ENCODE results near the gene SOHLH1.

The SOHLH1 gene

GRCh38 chr9:135726138-135726853 lies 27.0 kb upstream of the SOHLH1 start:
- Histone ChIP-seq H3K9ac (ENCODE audit: low read length) (no peak overlapping the region), H3K27me3 (ENCODE audit: control insufficient read depth, insufficient read depth, low read length) (no peaks in the 10 kb centered on the region)

GRCh38 chr9:135724186-135724787 lies 25.0 kb upstream of the SOHLH1 start:
- H3K4me1 ChIP-seq (ENCODE audit: control insufficient read depth, insufficient read depth, low read length): no peaks in the 10 kb centered on the region
- no peak overlapping the region for H3K4me3 ChIP-seq (ENCODE audit: low read length)
- H3K9ac ChIP-seq (ENCODE audit: low read length): no peak overlapping the region
- H3K9me3 ChIP-seq (ENCODE audit: control insufficient read depth, low read length): no peaks in the 10 kb centered on the region
- H3K27me3 ChIP-seq (ENCODE audit: control insufficient read depth, insufficient read depth, low read length): no peaks in the 10 kb centered on the region
- no peaks in the 10 kb centered on the region for H3K36me3 ChIP-seq (ENCODE audit: control insufficient read depth, insufficient read depth, low read length)

More at GRCh38 chr9:135726138-135726853, 27.0 kb upstream of the SOHLH1 start:
- Histone ChIP-seq H3K4me3 (ENCODE audit: low read length) (no peak overlapping the region), H3K36me3 (ENCODE audit: control insufficient read depth, insufficient read depth, low read length) (no peaks in the 10 kb centered on the region), H3K4me1 (ENCODE audit: control insufficient read depth, insufficient read depth, low read length) (no peaks in the 10 kb centered on the region), H3K9me3 (ENCODE audit: control insufficient read depth, low read length) (no peaks in the 10 kb centered on the region)

GRCh38 chr9:135722365-135722764 lies 23.1 kb upstream of the SOHLH1 start:
- H3K4me1 ChIP-seq (ENCODE audit: control insufficient read depth, insufficient read depth, low read length): no peaks in the 10 kb centered on the region
- H3K36me3 ChIP-seq (ENCODE audit: control insufficient read depth, insufficient read depth, low read length): no peaks in the 10 kb centered on the region
- H3K9ac ChIP-seq (ENCODE audit: low read length): no peak overlapping the region
- peaks cover 4% of the 10 kb centered on the region for H3K27me3 ChIP-seq (ENCODE audit: control insufficient read depth, insufficient read depth, low read length)
- no peaks in the 10 kb centered on the region for H3K9me3 ChIP-seq (ENCODE audit: control insufficient read depth, low read length)
- H3K4me3 ChIP-seq (ENCODE audit: low read length): no peak overlapping the region

- no peaks in the 10 kb centered on the region for H3K36me3 ChIP-seq (ENCODE audit: control insufficient read depth, insufficient read depth, low read length)
- H3K4me1 ChIP-seq (ENCODE audit: control insufficient read depth, insufficient read depth, low read length): no peaks in the 10 kb centered on the region
- H3K9me3 ChIP-seq (ENCODE audit: control insufficient read depth, low read length): no peaks in the 10 kb centered on the region
- H3K27me3 ChIP-seq (ENCODE audit: control insufficient read depth, insufficient read depth, low read length): peaks cover 31% of the 10 kb centered on the region
- H3K4me3 ChIP-seq (ENCODE audit: low read length): no peak overlapping the region
- H3K9ac ChIP-seq (ENCODE audit: low read length): no peak overlapping the region
Observed at GRCh38 chr9:135719472-135719871, 20.2 kb upstream of the SOHLH1 start.

- no peak overlapping the region for H3K4me3 ChIP-seq (ENCODE audit: low read length)
- H3K36me3 ChIP-seq (ENCODE audit: control insufficient read depth, insufficient read depth, low read length): no peaks in the 10 kb centered on the region
- H3K9me3 ChIP-seq (ENCODE audit: control insufficient read depth, low read length): no peaks in the 10 kb centered on the region
- H3K27me3 ChIP-seq (ENCODE audit: control insufficient read depth, insufficient read depth, low read length): peaks cover 36% of the 10 kb centered on the region
- no peak overlapping the region for H3K9ac ChIP-seq (ENCODE audit: low read length)
- H3K4me1 ChIP-seq (ENCODE audit: control insufficient read depth, insufficient read depth, low read length): no peaks in the 10 kb centered on the region
Observed at GRCh38 chr9:135718616-135719015, 19.3 kb upstream of the SOHLH1 start.

GRCh38 chr9:135717410-135717809 lies 18.1 kb upstream of the SOHLH1 start:
- H3K4me3 ChIP-seq (ENCODE audit: low read length): no peak overlapping the region
- no peaks in the 10 kb centered on the region for H3K4me1 ChIP-seq (ENCODE audit: control insufficient read depth, insufficient read depth, low read length)
- no peak overlapping the region for H3K9ac ChIP-seq (ENCODE audit: low read length)
- no peaks in the 10 kb centered on the region for H3K9me3 ChIP-seq (ENCODE audit: control insufficient read depth, low read length)
- no peaks in the 10 kb centered on the region for H3K36me3 ChIP-seq (ENCODE audit: control insufficient read depth, insufficient read depth, low read length)
- H3K27me3 ChIP-seq (ENCODE audit: control insufficient read depth, insufficient read depth, low read length): peaks cover 45% of the 10 kb centered on the region

- Histone ChIP-seq H3K36me3 (ENCODE audit: control insufficient read depth, insufficient read depth, low read length) (no peaks in the 10 kb centered on the region), H3K4me3 (ENCODE audit: low read length) (no peak overlapping the region), H3K27me3 (ENCODE audit: control insufficient read depth, insufficient read depth, low read length) (peaks cover 45% of the 10 kb centered on the region), H3K9me3 (ENCODE audit: control insufficient read depth, low read length) (no peaks in the 10 kb centered on the region), H3K4me1 (ENCODE audit: control insufficient read depth, insufficient read depth, low read length) (no peaks in the 10 kb centered on the region), H3K9ac (ENCODE audit: low read length) (no peak overlapping the region)
Observed at GRCh38 chr9:135716045-135716444, 16.8 kb upstream of the SOHLH1 start.

DNA sequence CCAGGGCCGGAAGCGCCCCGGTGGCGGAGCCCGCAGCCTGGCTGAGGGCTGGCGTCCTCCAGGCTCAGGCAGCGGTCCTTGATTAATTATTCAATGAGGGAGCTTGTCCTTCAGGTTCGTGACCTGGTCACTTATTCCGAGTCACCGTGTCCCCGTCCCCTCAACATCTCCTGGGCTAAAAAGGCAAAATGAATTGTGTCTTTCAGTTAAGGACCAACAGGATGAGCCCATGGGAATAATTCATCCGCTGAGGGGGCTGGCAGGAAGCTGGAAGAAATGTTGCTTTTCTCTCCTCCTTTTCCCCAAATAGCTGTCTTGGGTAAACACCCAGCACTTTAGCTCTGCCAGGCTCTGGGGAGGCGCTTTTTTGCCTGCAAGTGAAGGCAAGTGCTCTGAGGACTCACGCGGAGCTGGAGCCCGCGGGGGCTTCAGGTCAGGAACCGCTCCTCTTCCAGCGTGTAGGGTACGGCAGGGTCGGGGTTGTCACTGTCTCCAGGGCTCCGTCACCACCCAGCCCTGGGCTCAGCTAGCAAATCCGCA lies 15.8 kb upstream of the SOHLH1 start:
- Histone ChIP-seq H3K9ac (ENCODE audit: low read length) (no peak overlapping the region), H3K27me3 (ENCODE audit: control insufficient read depth, insufficient read depth, low read length) (peaks cover 45% of the 10 kb centered on the region), H3K4me1 (ENCODE audit: control insufficient read depth, insufficient read depth, low read length) (no peaks in the 10 kb centered on the region), H3K4me3 (ENCODE audit: low read length) (no peak overlapping the region), H3K36me3 (ENCODE audit: control insufficient read depth, insufficient read depth, low read length) (no peaks in the 10 kb centered on the region), H3K9me3 (ENCODE audit: control insufficient read depth, low read length) (no peaks in the 10 kb centered on the region)

DNA sequence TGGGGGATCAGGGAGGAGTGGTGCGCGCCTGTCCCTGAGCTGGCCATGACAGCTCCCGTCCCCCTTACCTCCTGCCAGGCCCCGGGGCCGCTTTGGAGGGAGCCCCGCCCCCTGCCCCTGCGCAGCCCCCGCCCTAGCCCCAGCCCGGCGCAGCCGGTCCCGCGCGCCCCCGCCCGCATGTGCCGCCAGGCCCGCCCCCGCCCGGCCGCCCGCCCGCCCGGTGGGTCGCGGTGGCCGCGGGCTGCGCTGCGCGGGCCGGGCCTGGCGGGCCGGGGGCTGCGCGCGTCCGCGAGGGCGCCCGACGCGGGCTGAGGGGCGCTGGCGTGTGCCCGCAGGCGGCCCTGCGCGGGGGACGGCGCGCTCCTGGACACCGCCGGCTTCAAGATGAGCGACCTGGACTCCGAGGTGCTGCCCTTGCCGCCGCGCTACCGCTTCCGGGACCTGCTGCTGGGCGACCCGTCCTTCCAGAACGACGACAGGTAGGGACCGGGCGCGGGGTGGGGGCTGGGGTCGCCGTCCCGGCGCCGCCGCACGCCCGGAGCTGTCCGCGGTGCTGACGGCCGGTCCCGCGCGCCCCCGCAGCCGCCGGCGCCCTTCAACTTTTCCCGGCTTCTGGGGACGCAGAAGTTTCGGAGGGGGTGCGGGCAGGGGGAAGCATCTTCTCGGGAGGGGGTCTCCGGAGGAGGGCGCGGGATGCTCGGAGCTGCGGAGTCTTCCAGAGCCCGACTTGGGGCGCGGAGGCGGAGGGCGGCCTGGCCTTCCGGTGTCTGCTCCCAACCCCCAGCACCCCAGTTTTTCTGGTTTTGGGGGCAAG lies 15.2 kb upstream of the SOHLH1 start:
- no peak overlapping the region for H3K9ac ChIP-seq (ENCODE audit: low read length)
- no peak overlapping the region for H3K4me3 ChIP-seq (ENCODE audit: low read length)
- H3K27me3 ChIP-seq (ENCODE audit: control insufficient read depth, insufficient read depth, low read length): peaks cover 45% of the 10 kb centered on the region
- no peaks in the 10 kb centered on the region for H3K9me3 ChIP-seq (ENCODE audit: control insufficient read depth, low read length)
- no peaks in the 10 kb centered on the region for H3K4me1 ChIP-seq (ENCODE audit: control insufficient read depth, insufficient read depth, low read length)
- no peaks in the 10 kb centered on the region for H3K36me3 ChIP-seq (ENCODE audit: control insufficient read depth, insufficient read depth, low read length)

DNA sequence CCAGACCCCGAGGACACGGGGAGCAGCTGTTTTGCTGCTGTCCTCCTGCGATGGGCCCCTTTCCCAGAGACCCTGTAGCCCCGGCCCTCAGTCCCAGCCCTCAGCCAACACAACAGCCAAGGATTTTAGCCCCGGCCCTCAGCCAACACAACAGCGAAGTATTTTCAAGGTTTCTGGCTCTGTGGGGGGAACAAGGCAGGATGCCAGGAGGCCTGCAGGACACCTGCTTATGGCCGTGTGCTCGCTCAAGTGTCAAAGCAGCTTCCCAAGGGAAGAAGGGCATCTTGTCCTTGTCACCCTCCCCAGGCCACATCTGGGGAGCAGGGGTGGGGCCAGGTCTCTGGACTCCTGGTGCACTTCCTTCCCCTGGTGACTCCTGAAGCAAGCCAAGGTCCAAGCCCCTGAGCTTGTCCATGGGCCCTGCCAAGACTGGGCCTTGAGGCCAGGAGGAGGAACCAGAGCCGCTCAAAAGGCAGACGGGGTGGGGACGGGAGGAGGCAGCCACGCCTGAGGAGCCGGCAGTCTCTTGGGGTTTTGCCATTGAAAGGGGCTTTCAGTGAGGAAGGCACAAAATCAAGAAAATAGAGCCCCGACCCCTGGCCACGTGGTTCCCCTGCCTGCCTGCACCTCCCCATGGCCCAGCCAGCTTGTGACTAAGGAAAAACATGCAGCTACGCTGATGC lies 13.5 kb upstream of the SOHLH1 start:
- Histone ChIP-seq H3K9ac (ENCODE audit: low read length) (no peak overlapping the region), H3K4me1 (ENCODE audit: control insufficient read depth, insufficient read depth, low read length) (no peaks in the 10 kb centered on the region), H3K4me3 (ENCODE audit: low read length) (no peak overlapping the region), H3K36me3 (ENCODE audit: control insufficient read depth, insufficient read depth, low read length) (no peaks in the 10 kb centered on the region), H3K9me3 (ENCODE audit: control insufficient read depth, low read length) (no peaks in the 10 kb centered on the region), H3K27me3 (ENCODE audit: control insufficient read depth, insufficient read depth, low read length) (peaks cover 40% of the 10 kb centered on the region)

DNA sequence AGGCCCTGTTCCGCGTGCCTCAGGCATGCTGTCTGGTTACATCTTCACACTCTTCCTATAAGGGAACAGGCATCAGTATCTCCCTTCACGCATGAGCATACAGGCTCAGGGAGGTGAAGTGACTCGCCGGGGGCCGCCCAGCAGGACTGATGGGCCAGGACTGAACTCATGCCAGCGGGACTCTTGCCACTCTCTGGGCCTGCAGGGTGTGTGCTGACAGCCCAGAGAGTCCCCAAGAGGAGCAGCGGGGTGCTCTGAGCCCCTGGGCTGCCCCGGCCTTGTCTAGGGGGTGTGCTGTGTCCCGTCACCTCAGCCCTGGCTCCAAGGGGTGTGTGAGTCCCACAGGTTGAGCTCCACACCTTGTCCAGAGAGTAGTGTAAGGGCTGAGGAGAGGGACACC lies 12.6 kb upstream of the SOHLH1 start:
- no peak overlapping the region for H3K9ac ChIP-seq (ENCODE audit: low read length)
- H3K4me3 ChIP-seq (ENCODE audit: low read length): no peak overlapping the region
- H3K27me3 ChIP-seq (ENCODE audit: control insufficient read depth, insufficient read depth, low read length): peaks cover 41% of the 10 kb centered on the region
- no peaks in the 10 kb centered on the region for H3K9me3 ChIP-seq (ENCODE audit: control insufficient read depth, low read length)
- H3K4me1 ChIP-seq (ENCODE audit: control insufficient read depth, insufficient read depth, low read length): no peaks in the 10 kb centered on the region
- no peaks in the 10 kb centered on the region for H3K36me3 ChIP-seq (ENCODE audit: control insufficient read depth, insufficient read depth, low read length)

All from mucosa of stomach (tissue), 1 donor.